Measurements from ENCODE around the gene NR4A2.

NR4A2 gene

DNA sequence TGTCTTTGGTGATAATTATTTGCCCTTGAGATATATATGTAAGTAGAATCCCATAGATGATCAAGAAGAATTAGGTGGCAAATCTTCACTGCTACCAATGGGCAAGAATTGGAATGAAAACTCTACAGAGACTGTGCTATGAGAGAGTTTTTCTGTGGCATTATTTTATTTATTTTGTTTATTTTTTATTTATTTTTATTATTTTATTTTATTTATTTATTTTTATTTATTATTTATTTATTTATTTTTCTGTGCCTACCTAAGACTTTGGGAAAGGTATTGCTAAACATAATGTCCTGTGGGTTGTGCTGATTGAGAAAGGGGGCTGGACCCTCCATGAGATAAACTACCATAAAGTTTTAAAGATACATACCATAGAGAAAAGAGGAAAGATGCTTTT lies 16.6 kb upstream of the NR4A2 start:
- no peak for DNase-seq
- TF ChIP-seq, protein P1, sequence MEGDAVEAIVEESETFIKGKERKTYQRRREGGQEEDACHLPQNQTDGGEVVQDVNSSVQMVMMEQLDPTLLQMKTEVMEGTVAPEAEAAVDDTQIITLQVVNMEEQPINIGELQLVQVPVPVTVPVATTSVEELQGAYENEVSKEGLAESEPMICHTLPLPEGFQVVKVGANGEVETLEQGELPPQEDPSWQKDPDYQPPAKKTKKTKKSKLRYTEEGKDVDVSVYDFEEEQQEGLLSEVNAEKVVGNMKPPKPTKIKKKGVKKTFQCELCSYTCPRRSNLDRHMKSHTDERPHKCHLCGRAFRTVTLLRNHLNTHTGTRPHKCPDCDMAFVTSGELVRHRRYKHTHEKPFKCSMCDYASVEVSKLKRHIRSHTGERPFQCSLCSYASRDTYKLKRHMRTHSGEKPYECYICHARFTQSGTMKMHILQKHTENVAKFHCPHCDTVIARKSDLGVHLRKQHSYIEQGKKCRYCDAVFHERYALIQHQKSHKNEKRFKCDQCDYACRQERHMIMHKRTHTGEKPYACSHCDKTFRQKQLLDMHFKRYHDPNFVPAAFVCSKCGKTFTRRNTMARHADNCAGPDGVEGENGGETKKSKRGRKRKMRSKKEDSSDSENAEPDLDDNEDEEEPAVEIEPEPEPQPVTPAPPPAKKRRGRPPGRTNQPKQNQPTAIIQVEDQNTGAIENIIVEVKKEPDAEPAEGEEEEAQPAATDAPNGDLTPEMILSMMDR (IDR thresholded peaks at IDR 0.05; ENCODE audit: low read depth, low read length) = no peak
- H3K27me3 ChIP-seq (ENCODE audit: insufficient read depth, low read depth, severe bottlenecking) = no peaks in the 10 kb centered on the region
- 0 out of 2 replicates have a peak overlapping the region, but pooled peaks have one; percentile 80 for H3K27ac ChIP-seq
- no peak overlapping the region for H3K4me3 ChIP-seq (ENCODE audit: low read depth, low read length)
- no peaks in the 10 kb centered on the region for H3K36me3 ChIP-seq
- peaks cover 3% of the 10 kb centered on the region for H3K9me3 ChIP-seq (ENCODE audit: severe bottlenecking)

DNA sequence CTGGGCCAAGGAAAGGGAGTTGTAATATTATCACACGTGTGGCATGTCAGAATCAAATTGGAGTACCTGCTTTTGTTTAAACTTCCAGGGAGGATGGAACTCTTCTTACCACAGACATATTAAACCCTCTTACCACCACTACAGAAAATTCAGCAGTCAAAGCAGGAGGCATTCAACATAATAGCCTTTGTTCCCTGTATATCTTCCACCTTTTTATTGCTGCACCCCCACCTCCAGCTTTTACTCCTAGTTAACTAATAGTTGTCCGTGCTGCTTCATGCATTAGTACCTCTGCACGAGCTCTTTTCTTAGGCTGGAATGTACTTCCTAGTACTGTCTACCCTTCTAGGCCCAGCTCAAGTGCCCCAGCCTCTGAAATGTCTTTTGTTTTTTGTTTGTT lies 14.9 kb upstream of the NR4A2 start:
- Histone ChIP-seq H3K27ac (no peak overlapping the region), H3K9me3 (ENCODE audit: severe bottlenecking) (peaks cover 3% of the 10 kb centered on the region), H3K36me3 (no peaks in the 10 kb centered on the region), H3K4me3 (ENCODE audit: low read depth, low read length) (no peak overlapping the region), H3K27me3 (ENCODE audit: insufficient read depth, low read depth, severe bottlenecking) (no peaks in the 10 kb centered on the region)
- TF ChIP-seq, protein P1 (IDR thresholded peaks at IDR 0.05; ENCODE audit: low read depth, low read length) = no peak
- DNase-seq = no peak

DNA sequence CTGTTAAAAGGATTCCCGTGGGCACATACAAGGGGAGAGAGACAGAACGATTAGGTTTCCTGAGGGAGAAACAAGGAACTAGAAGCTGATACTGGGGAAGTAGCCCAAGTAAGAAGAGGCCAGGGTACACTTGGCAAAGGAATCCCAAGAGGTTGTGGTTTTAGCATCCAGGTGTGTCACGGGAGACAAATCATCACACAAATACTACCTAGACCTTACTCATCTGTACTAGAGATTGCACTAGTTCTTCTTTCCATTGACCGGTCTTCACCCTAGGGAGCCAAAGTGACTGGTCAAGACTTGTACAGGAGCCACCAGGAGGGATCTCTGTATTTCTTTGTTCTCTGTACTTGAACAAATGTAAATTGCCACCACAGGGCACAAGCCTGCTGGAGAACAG lies 14.2 kb upstream of the NR4A2 start:
- TF ChIP-seq, protein P1 (IDR thresholded peaks at IDR 0.05; ENCODE audit: low read depth, low read length) = no peak
- peaks cover 3% of the 10 kb centered on the region for H3K9me3 ChIP-seq (ENCODE audit: severe bottlenecking)
- no peaks in the 10 kb centered on the region for H3K36me3 ChIP-seq
- H3K27ac ChIP-seq = no peak overlapping the region
- no peak overlapping the region for H3K4me3 ChIP-seq (ENCODE audit: low read depth, low read length)
- DNase-seq = no peak
- H3K27me3 ChIP-seq (ENCODE audit: insufficient read depth, low read depth, severe bottlenecking) = no peaks in the 10 kb centered on the region

DNA sequence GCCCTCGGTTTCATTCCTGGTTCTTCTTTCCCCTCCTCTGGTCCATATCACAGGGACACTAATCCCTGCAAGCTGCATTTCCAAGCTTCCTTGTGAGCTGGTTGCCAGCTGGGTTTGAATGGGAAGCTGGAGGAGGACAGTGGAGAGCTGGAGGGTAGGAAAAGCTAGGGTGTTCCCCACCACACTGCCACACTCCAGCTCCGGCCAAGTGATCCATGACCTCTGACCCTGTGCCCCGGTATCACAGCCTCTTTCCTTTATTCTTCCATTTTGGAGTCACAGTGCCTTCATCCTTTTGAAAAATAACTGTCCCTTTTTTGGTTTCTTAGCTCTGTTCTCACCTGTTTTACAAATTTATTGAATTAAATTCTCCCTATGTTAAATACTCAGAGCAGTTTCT lies 13.1 kb upstream of the NR4A2 start:
- TF ChIP-seq, protein P1 (IDR thresholded peaks at IDR 0.05; ENCODE audit: low read depth, low read length) = no peak
- Histone ChIP-seq H3K9me3 (ENCODE audit: severe bottlenecking) (peaks cover 3% of the 10 kb centered on the region), H3K36me3 (no peaks in the 10 kb centered on the region), H3K27ac (peak overlapping the region; percentile 5; the same call in 1 of the 2 replicates), H3K27me3 (ENCODE audit: insufficient read depth, low read depth, severe bottlenecking) (no peaks in the 10 kb centered on the region), H3K4me3 (ENCODE audit: low read depth, low read length) (no peak overlapping the region)
- peak; percentile 41 for DNase-seq

DNA sequence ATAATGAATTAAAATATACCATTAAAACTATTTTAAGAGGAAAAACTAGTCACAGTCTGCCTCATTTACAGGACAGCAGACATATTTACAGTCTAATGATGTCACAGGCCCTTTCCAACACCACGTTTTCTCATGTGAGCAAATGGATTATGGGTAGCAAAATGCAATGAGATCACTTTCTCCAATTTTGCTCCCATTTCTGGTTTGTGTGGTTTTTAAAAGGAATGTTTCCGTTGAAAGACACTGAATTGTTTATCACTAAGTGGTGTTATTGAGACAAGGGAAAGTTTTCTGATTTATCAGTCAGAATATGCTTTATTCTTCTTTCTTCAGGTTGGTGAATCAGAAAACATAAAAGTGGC lies 11.4 kb upstream of the NR4A2 start:
- H3K4me3 ChIP-seq (ENCODE audit: low read depth, low read length) = no peak overlapping the region
- TF ChIP-seq, protein P1 (IDR thresholded peaks at IDR 0.05; ENCODE audit: low read depth, low read length) = no peak
- no peaks in the 10 kb centered on the region for H3K36me3 ChIP-seq
- no peaks in the 10 kb centered on the region for H3K9me3 ChIP-seq (ENCODE audit: severe bottlenecking)
- H3K27ac ChIP-seq = peak overlapping the region; percentile 99
- no peaks in the 10 kb centered on the region for H3K27me3 ChIP-seq (ENCODE audit: insufficient read depth, low read depth, severe bottlenecking)
- DNase-seq = no peak

All from WERI-Rb-1 (cell line).